ENCODE results near the gene ABCB6. TPM values are rescaled to one million over a fixed set of nuclear protein-coding genes. Genes with fewer than 3 reads are reported as not detected.

ABCB6 gene
- total RNA-seq: 32.1 and 67.8 TPM in 2 replicates

DNA sequence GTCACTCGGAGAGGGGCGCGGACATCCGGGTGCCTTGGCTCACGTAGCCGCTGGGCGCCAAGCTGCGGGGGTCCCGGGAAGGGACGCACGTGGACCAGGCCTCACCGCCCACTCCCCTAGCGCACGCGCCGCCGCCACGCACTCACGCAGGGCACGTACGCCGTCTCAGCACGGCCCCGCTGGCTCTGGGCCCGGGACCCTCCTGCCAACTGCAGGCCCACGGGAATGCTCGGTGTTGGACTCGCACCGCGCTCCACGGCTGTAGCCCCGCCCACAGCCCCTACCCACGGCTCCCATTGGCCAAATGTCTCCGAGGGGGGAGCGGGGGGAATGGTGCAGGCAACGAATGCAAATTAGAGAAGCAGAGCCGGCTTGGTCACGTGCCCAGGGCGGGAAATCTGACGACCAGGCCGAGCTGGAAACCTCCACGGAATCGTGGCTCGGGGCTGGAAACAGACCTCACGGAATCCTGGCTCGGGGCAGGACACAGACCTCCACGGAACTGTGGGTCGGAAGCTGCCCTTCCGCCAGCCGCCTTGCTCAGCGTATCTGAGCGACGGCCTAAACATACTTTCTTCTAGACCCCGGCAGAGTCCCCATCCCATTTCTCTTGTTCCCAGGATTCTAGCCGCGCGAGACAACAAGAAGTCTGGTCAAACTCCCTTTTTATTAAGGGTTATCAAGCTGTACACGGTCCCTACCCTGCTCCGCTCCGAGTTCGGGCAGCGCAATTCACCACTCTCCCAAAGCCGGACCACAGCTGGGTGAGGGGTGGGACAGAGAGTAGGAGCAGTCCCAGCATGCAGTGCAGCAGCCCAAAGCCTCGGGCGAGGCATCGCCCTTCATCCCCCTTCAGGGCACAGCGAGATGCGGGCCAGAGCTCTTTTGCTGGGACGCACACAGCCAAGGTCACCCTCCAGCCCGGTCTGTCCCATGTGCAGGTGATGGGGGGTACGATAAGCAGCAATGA is at the start of gene ABCB6:
Gene ABCB6 (minus strand): TSS at position 227 of the 970 bp plus-strand sequence. CDS start 285 bp downstream, outside the sequence.

DNA sequence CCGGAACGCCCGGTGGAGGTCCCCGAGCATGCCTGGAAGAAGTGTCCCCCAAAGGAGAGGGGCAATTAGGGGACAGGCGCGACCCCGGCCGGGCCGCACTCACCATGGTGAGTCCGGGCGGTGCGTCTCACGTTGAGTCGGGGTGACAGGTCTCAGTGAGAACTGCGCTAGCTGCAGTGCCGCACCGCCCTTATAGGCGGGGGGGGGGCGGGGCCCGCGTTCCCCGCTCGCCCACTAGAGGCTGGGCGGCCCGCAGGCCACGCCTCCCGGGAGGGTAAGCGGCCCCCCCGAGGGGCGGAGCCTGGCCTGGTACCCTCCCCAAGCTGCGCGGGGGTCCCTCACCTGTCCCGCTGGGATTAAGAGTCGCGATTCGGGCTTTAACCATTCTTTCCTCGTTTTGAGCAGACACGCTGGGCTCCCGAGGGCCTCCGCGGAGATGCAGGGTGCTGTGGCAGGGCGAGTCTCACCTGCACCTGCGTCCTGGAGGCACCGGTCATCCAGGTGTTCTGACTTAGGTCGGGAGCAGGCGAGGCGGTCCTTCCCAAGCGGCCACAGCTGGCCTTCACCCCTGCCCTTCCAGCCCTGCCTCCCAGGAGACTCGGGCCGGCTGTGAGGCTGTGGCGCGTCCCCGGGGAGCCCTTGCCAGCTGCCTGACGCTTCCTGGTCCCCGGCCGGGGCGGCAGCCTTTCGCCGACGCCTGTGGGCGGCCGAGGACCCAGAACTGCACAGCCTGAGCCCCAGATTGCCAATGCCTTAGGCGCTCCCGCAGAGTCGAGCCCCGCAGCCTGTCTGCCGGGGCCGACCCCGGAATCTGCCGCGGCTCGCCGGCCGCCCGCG is 35.2 kb upstream of the ABCB6 start, which contains the start of gene TUBA4A:
Gene TUBA4A (minus strand): TSS at position 166 of the 837 bp plus-strand sequence. CDS start 60 bp downstream, at position 106.

DNA sequence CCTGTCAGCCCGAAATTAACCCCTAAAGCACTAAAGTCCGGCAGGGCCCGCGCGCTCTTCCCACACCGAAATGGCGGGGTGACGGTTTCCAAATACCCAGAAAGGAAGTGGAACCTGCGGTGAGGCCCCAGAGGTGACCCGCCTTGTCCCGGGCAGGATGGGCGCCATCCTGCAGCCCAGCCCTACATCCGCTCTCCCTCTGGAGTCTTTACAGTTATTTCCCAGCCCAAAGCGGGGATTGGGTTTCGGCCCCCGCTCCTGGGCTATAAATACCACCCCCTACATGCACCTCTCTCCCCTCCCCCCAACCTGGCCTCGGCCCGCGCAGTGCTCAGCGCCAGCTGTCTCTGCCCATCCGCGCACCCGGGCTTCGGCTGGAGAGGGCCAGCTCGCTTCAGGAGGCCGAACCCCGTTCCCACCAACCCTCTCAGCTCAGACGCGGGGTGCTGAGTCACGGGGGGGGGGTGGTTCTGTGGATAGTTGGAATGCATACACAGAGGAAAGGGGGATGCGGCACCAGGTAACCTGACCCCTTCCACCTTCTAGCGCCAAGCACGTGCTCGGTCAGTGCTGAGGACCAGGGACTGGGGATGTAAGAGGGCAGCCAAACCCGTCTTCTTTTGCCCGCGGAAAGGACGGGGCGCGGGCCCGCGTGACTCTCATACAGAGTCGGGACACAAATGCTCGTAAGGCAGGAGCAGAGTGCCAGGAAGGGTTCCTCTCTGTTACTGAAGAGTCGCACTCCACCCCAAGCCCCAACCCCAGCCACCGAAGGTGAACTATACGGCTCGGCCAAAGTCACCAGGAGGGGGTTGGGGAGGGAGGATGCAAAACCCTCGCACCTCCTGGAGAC is 34.4 kb upstream of the ABCB6 start, which contains the start of gene TUBA4B:
Gene TUBA4B (plus strand): TSS at position 344 of the 853 bp plus-strand sequence. CDS start 165 bp downstream, at position 509.

DNA sequence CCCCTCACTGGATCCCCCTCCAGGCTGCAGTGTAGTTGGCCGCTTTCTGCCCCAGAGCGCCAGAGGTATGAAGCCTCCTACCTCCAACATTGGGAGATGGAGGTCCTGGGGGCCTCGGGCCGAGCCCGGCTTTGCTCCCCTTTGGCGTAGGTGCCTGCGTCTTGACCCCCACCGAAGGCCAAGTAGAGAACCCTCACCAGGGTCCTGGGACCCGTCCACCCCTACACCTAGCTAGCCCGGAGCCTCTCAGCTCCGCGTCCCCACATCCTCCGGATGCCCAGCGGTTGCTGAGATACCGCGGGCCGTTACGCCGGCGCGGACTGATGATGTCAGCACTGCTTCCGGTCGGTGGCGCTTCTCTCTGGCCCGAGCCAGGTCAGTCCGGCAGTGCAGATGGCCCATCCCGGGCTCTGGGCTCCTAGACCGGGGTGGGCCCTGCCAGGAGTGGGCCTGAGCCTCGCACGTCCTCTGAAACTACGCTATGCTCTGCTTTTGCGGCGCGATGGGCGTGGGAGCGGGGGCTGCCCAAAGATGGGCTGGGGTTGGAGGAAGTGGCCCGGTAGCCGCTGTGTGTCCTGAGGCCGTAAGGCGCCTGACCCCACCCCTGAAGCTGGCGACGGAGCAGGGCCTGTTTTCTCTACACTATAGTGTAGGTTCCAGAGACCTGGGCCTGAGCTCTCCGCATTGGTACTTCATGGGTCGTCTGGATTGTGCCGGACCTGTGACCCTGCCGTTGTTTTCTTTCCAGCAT is 26.6 kb upstream of the ABCB6 start, which contains the start of the genes GLB1L and STK16:
Gene GLB1L (minus strand): TSS at position 297 of the 751 bp plus-strand sequence. CDS start 1,871 bp downstream, outside the sequence.
Gene STK16 (plus strand): TSS at position 332 of the 751 bp plus-strand sequence. CDS start 521 bp downstream, outside the sequence.

DNA sequence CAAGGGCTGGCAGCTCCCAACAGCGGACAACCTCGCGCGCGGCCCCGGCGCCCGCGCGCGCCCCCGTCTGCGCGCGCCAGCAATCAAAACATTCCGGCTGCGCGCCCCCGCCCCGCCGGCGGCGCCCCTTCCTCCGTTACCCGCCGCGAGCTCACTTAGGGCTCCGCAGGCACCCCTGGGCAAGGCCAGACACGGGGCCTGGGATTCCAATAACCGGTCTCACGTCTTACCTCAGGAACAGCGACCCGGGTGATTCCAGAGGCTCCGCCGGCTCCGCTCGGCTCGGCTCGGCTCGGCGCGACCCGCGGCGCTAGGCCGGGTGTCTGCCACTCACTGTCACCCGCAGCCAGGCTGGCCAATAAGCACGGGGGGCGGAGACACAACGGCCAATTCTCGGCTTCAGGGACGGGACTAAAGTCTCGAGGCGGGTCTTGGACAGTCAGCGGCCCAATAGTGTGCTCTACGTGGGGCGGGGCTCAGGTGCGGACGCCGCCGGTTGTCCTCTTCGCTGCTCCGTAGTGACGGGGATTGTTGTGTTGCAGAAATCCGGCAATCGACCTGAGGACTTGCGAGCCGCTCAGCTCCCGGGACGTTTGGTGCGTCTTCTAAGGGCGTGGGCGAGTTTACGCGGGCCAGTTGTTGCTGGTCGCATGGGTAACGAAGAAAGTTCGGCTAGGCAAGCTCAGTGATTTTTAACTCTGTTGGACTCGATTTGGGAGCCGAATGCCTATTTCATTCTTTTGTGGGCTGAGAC is 10.7 kb upstream of the ABCB6 start, which contains the start of the genes ANKZF1 and ATG9A:
Gene ANKZF1 (plus strand): TSS at position 502 of the 754 bp plus-strand sequence. CDS start 452 bp downstream, outside the sequence.
Gene ATG9A (minus strand): TSS at position 332 of the 754 bp plus-strand sequence. CDS start 1,612 bp downstream, outside the sequence.

DNA sequence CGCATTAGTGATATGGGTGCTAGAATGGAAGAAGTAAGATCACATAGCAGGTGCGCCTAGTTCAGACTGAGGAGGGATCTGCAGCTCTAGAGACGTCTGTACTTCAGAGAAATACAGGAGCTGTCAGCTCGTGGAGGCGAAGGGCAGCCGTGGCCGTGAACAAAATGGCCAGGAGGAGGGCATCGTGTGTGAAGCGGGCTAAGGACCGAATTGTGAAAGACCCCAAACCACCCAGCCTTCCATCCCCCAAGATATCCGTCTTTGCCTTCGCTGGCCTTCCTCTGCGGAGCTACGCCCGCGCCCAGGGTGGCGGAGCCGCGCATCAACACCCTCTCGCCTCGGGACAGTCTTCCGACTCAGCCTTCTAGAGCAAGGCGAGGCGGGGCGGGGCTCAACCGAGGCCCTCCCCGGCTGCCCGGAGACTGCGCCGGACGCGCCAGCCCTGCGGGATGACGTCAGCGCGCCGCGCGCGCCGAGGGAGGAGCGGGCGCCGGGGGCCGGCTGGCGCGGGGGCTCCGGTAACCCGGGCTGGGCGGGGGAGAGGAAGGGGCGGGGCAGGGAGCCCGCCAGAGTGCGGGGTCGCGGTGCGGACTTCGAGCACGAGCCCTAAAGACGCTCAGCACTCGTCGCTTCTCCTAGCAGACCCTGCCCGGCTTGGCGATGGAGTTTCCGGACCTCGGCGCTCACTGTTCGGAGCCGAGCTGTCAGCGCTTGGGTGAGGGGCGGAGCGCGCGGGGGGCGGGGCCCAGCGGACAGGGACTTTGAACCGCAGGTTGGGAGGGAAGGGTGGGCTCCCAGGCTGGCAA is 12.2 kb downstream of the ABCB6 start, which contains the start of gene ZFAND2B:
Gene ZFAND2B (plus strand): TSS at position 455 of the 806 bp plus-strand sequence. CDS start 206 bp downstream, at position 661.

DNA sequence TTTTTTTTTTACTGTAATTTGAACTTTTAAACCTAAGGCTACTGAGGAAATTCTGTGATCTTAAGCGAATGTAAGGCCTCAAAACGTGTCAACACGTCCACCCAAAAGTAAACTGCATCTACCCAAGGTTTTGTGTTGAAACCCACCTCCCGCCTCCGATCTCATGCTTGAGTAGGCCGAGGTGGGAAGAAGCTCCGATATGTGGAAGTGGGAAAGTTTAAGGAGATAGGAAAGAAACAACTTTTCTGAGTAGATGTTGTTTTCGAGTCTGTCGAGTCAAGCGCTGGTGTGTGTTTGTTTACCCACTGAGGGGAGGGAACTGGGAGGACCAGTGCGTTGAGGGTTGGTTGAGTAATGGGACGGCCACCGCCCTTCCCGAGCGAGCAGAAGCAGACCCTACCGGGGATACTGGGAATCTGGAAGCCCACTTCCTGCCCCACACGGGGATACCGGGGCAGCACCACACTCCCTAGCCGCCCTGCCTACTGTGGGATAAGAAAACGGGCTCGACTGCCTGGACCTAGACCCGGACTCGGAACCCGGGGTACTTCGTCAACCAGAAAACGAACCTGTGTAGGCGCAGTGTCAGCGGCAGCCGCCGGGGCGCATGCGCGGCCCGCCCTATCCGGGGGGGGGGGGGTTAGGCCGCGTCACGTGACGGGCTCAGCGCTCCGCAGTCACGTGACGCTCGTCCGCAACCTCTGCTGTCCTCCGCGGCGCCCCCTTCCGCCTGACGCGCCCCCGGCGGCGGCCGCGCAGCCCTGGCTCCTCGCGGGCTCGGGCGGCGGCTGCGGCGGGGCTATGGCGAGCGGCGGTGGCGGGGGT is 41.0 kb downstream of the ABCB6 start, which contains the start of gene RETREG2:
Gene RETREG2 (plus strand): TSS at position 724 of the 825 bp plus-strand sequence. CDS start 78 bp downstream, at position 802.

DNA sequence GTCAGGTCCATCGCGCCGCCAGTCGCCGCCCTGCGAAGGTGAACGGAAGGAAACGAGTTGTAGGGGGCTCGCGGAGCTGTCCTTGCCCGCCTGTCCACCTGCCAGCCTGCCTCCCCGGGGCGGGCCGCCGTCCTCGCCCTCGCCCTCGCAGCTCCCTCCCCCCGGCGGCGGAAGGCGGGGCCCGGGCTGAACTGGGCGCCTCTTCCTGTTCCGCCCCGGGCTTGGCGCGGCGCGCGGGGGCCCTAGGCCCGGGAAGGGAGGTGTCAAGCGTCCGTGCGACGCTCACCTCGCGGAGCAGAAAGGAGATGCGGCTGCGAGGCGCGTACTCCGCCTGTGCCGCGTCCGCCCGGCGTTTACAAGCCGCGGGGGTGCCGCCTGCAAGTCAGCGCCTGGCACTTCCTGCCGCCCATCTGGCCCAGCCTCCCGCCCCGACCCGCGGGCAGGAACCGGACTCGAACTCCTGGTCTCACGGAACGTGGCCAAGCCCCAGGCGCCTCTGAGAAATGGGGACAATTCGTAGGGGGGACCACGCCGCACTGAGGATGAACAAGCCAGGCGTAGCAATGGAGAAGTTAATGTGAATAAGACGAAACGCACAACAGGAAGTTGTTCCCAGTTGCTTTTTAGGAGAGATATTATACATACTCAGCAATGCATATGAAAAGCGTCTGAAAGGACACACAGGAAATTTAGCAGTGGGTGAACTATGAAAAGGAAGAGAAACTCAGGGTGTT is 41.8 kb downstream of the ABCB6 start, which contains the start of gene CNPPD1:
Gene CNPPD1 (minus strand): TSS at position 108 of the 734 bp plus-strand sequence. CDS start 97 bp downstream, at position 11.

DNA sequence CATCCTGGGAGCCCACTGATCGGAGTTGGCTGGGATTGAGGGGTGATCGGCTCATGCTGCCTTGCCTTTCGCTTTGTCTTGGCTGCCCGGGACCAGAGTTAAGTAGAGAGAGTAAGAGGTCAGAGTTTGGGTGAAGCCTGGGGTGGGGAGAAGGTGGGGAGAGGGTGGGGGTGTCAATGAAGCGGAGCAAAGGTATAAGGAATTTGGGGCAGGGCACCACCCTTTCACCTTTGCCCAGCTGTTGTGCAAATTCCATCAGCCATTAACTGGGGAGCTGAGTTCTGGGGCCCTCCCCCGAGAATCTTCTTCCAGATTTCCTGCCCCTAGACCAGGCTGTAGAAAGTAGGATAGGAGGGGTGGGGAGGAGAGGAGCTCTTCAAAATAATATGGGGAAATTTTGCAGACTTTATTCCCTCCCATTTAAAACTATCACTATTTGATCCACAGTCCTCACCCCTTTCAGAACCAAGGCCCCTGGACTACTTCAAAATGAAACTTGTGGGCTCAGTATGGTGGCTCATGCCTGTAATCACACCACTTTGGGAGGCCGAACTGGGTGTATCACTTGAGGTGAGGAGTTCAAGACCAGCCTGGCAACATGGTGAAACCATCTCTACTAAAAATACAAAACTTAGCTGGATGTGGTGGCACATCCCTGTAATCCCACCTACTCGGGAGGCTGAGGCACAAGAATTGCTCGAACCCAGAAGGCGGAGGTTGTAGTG is 48.7 kb downstream of the ABCB6 start, which contains the start of gene SLC23A3:
Gene SLC23A3 (minus strand): TSS at position 100 of the 725 bp plus-strand sequence. CDS start 45 bp downstream, at position 55.

DNA sequence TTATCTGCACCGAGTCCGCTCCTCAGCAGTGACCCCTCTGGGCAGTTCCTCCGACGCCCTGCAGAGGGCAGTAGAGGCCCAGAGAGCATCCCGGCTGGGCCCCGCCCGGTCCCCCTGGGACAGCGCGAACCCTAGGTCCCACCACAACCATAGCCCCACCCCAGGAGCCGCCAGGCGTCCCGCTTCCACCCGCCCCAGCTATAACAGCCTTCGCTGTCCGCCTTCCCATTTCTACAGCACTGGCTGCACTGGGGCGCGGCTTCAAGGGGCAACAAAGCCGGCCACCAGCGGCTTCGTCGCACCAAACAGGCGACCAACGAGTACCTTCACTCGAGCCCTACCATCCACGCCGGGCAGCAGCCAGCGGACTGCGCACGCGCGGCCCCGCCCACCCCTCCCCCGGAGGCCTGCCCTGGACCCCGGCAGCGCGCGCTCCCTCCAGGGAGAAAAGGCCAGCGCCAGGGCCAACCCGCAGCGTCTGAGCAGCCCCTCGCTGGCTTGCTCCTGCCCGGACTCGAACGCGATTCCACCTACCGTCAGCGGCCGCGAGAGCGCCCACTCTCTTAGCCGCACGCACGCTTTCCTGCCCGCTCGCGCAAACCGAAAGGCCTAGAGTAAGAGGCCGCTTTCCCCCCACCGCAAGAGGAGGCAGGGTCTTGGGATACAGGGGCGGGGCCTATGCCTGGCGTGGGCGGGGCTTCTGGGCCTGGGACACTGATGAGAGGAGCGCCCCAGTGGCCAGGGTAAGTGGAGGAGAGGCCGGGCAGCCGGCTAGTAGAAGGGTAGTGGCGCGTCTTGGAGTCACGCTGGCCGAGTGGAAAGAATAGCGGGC is 58.4 kb downstream of the ABCB6 start, which contains the start of gene NHEJ1:
Gene NHEJ1 (minus strand): TSS at position 630 of the 832 bp plus-strand sequence. CDS start 2,453 bp downstream, outside the sequence.

All from smooth muscle cell of bladder (primary cell).